Osteoblast (primary cell): ENCODE measurements around the gene STRIT1. TPM values are rescaled to one million over a fixed set of nuclear protein-coding genes. Genes with fewer than 3 reads are reported as not detected.

Experiments used
- DNase-seq: peaks from one replicate; pipeline ENCODE4 v3.0.0; 2011; ENCODE audit warnings: low spot score, mixed read lengths; ENCODE audit not compliant: insufficient read length; ENCODE audit errors: missing footprints
- H2AFZ ChIP-seq: 2 replicates; pipeline ENCODE4 v1.6.0; 2011; ENCODE audit warnings: mild to moderate bottlenecking, low read length
- H3K27ac ChIP-seq: 2 replicates; pipeline ENCODE4 v1.5.1; 2011; ENCODE audit warnings: mild to moderate bottlenecking, low read depth, low read length, moderate library complexity
- H3K27me3 ChIP-seq: 2 replicates; pipeline ENCODE4 v1.6.0; 2012; ENCODE audit warnings: mild to moderate bottlenecking, control low read depth, inconsistent platforms, low read length, moderate library complexity; ENCODE audit not compliant: insufficient read depth
- H3K36me3 ChIP-seq: 2 replicates; pipeline ENCODE4 v1.5.1; 2011; ENCODE audit warnings: mild to moderate bottlenecking, low read length, control low read depth, moderate library complexity; ENCODE audit not compliant: insufficient read depth
- H3K4me1 ChIP-seq: 2 replicates; pipeline ENCODE4 v1.5.1; 2011; ENCODE audit warnings: mild to moderate bottlenecking, low read length, control low read depth, moderate library complexity; ENCODE audit not compliant: insufficient read depth
- H3K4me2 ChIP-seq: 2 replicates; pipeline ENCODE4 v1.6.0; 2011; ENCODE audit warnings: mild to moderate bottlenecking, low read length; ENCODE audit not compliant: insufficient read depth
- H3K4me3 ChIP-seq: fragments of 200-600 bp; sonication (generic); 3 replicates; pipeline ENCODE4 v1.5.1; 2012; ENCODE audit warnings: mild to moderate bottlenecking, low read length, inconsistent platforms; ENCODE audit not compliant: insufficient read depth
- H3K79me2 ChIP-seq: 2 replicates; pipeline ENCODE4 v1.6.0; 2012; ENCODE audit warnings: mild to moderate bottlenecking, low read length, control low read depth, inconsistent platforms; ENCODE audit not compliant: insufficient read depth
- H3K9me3 ChIP-seq: 2 replicates; pipeline ENCODE4 v1.5.1; 2011; ENCODE audit warnings: low read depth, low read length, control low read depth
- H4K20me1 ChIP-seq: 2 replicates; pipeline ENCODE4 v1.6.0; 2012; ENCODE audit warnings: mild to moderate bottlenecking, low read length, control low read depth; ENCODE audit not compliant: insufficient read depth
- CTCF ChIP-seq: IDR thresholded peaks from 2 replicates; pipeline ENCODE4 v1.5.1; 2011; ENCODE audit warnings: mild to moderate bottlenecking, low read depth, low read length, moderate library complexity; ENCODE audit errors: extremely low read depth
- total RNA-seq: library from RNA; depleted of rRNA; stranded (reverse); fragments of >200 nt; gene quantifications from 2 replicates; pipeline ENCODE4 v1.2.3, GENCODE V29; 2012

Gene STRIT1
- total RNA-seq = not detected in 2 replicates

DNA sequence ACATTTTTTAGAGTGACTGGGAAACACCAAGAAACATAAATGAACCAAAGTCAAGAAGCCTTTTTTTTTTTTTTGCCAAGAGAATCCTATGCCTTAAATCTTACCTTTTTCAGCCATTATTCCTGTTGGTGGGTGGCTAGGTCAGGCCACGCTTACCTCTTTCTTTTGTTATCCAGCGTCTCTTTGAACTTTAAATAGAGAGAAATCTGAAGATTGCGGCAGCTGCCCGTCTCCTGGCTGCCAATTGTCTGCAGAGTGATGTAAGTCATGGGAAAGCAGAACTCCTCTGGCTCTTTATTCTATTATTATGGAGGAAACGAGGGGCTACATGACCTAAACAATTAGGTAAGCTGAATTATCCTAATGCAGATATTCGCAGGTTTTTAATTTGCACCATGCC, at the start of gene STRIT1:
Gene STRIT1 (minus strand): TSS at position 168 of the 400 bp plus-strand sequence.
- Histone ChIP-seq H3K4me2 (no peak within 1 kb of the TSS), H3K27ac (no peak within 1 kb of the TSS), H2AFZ (no peak within 1 kb of the TSS), H3K36me3 (no peaks in the 10 kb centered on the region), H4K20me1 (no peaks in the 10 kb centered on the region), H3K9me3 (no peaks in the 10 kb centered on the region), H3K79me2 (no peaks in the 10 kb centered on the region), H3K4me3 (no peak within 1 kb of the TSS), H3K27me3 (no peaks in the 10 kb centered on the region), H3K4me1 (no peaks in the 10 kb centered on the region)
- TF ChIP-seq CTCF = no peak
- DNase-seq = no peak

GRCh38 chr3:155342344-155342743, 48.9 kb upstream of the STRIT1 start:
- no peaks in the 10 kb centered on the region for H4K20me1 ChIP-seq
- H3K4me2 ChIP-seq = no peak overlapping the region
- DNase-seq = no peak
- H3K4me1 ChIP-seq = no peaks in the 10 kb centered on the region
- no peaks in the 10 kb centered on the region for H3K79me2 ChIP-seq
- H2AFZ ChIP-seq = no peak overlapping the region
- H3K36me3 ChIP-seq = no peaks in the 10 kb centered on the region
- no peaks in the 10 kb centered on the region for H3K27me3 ChIP-seq
- no peaks in the 10 kb centered on the region for H3K9me3 ChIP-seq
- no peak overlapping the region for H3K27ac ChIP-seq
- H3K4me3 ChIP-seq = no peak overlapping the region
- TF ChIP-seq CTCF = no peak

GRCh38 chr3:155339052-155339451, 45.6 kb upstream of the STRIT1 start:
- Histone ChIP-seq H3K27me3 (no peaks in the 10 kb centered on the region), H4K20me1 (no peaks in the 10 kb centered on the region), H2AFZ (no peak overlapping the region), H3K79me2 (no peaks in the 10 kb centered on the region), H3K4me1 (no peaks in the 10 kb centered on the region), H3K4me3 (no peak overlapping the region), H3K9me3 (no peaks in the 10 kb centered on the region), H3K27ac (no peak overlapping the region), H3K4me2 (no peak overlapping the region), H3K36me3 (no peaks in the 10 kb centered on the region)
- no peak for TF ChIP-seq CTCF
- no peak for DNase-seq

DNA sequence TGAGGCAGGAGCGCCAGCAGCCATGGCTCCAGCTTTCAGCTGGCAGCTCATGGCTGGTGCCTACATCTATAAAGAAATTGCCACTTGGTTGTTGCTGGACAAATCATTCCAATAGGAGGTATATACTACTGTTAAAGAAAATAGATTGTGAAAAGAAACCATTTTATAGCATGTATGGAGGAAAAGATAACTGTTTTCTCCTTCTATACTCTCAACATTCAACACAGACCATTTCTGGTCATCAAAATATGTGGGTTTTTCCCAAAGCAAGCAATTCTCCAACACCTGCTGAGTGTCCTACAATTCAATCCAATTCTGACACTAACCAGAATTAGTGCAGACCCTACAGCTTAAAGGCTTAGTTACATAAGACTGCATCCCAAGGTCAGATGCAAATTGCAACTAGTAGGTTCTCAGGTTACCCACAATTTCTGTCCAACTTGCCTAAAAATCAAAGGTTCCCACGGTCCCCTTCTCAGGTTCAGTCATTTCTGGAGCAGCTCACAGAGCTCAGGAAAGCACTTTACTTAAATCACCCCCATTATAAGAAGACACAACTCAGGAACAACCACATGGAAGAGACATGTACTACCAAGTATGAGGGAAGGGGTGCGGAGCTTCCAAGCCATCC, 42.4 kb upstream of the STRIT1 start:
- Histone ChIP-seq H3K4me1 (no peaks in the 10 kb centered on the region), H3K79me2 (no peaks in the 10 kb centered on the region), H3K27ac (no peak overlapping the region), H4K20me1 (no peaks in the 10 kb centered on the region), H2AFZ (no peak overlapping the region), H3K9me3 (no peaks in the 10 kb centered on the region), H3K4me2 (no peak overlapping the region), H3K4me3 (no peak overlapping the region), H3K36me3 (no peaks in the 10 kb centered on the region), H3K27me3 (no peaks in the 10 kb centered on the region)
- TF ChIP-seq CTCF = no peak
- no peak for DNase-seq
